GM12878 (cell line): ENCODE measurements around the gene PARD6A. TPM values are rescaled to one million over a fixed set of nuclear protein-coding genes. Genes with fewer than 3 reads are reported as not detected.
A peak's percentile ranks its signal among the peaks of the same experiment; 100 is the strongest.

Source experiments
- BACH1 ChIP-seq: fragments of 450-650 bp; IDR thresholded peaks from 2 replicates; pipeline ENCODE4 v1.6.1; 2017; ENCODE audit warnings: mild to moderate bottlenecking, borderline replicate concordance
- CBFB ChIP-seq: IDR thresholded peaks from 2 replicates; pipeline ENCODE4 v1.6.1; 2016; ENCODE audit warnings: antibody characterized with exemption, low read depth
- CBX3 ChIP-seq: fragments of 200-600 bp; sonication (generic); IDR thresholded peaks from 2 replicates; pipeline ENCODE4 v1.6.1; 2016; ENCODE audit warnings: low read depth, borderline replicate concordance
- CTCF ChIP-seq, 3 experiments: IDR thresholded peaks in 2 of 3; conservative IDR thresholded peaks in 1 of 3; 2 replicates each; pipeline ENCODE4 v1.5.1; 2011; ENCODE audit warnings: low read depth in 3 of 3, low read length in 3 of 3, mild to moderate bottlenecking in 3 of 3, control low read depth in 2 of 3, moderate library complexity in 2 of 3, inconsistent platforms in 1 of 3, mixed read lengths in 1 of 3; ENCODE audit not compliant: control insufficient read depth in 2 of 3, insufficient read depth in 1 of 3; ENCODE audit errors: extremely low read depth in 1 of 3
- FOXM1 ChIP-seq: IDR thresholded peaks from 2 replicates; pipeline ENCODE4 v1.6.1; 2012; ENCODE audit warnings: low read depth, mild to moderate bottlenecking, inconsistent platforms, low read length, moderate library complexity
- HDAC6 ChIP-seq: fragments of 200-600 bp; sonication (generic); IDR thresholded peaks from one replicate; pipeline ENCODE4 v1.8.0; 2017; ENCODE audit warnings: antibody characterized with exemption; ENCODE audit not compliant: unreplicated experiment
- IRF4 ChIP-seq: IDR thresholded peaks from 2 replicates; pipeline ENCODE4 v1.6.1; 2011; ENCODE audit warnings: low read depth, low read length
- JUNB ChIP-seq: IDR thresholded peaks from 2 replicates; pipeline ENCODE4 v1.6.1; 2016; ENCODE audit warnings: antibody characterized with exemption, mild to moderate bottlenecking
- KLF5 ChIP-seq: fragments of 450-650 bp; IDR thresholded peaks from 2 replicates; pipeline ENCODE4 v1.6.1; 2014; ENCODE audit warnings: mild to moderate bottlenecking; ENCODE audit not compliant: partially characterized antibody
- LARP7 ChIP-seq: fragments of 450-650 bp; IDR thresholded peaks from 2 replicates; pipeline ENCODE4 v1.6.1; 2017; ENCODE audit warnings: mild to moderate bottlenecking
- MEF2A ChIP-seq: IDR thresholded peaks from 2 replicates; pipeline ENCODE4 v1.6.1; 2011; ENCODE audit warnings: low read depth, mild to moderate bottlenecking, low read length, moderate library complexity; ENCODE audit not compliant: insufficient read depth
- NBN ChIP-seq: fragments of 450-650 bp; IDR thresholded peaks from 2 replicates; pipeline ENCODE4 v1.6.1; 2016
- NFIC ChIP-seq: IDR thresholded peaks from 2 replicates; pipeline ENCODE4 v1.6.1; 2012; ENCODE audit warnings: low read depth, mild to moderate bottlenecking, inconsistent platforms, low read length, moderate library complexity
- NFYA ChIP-seq: IDR thresholded peaks from 2 replicates; pipeline ENCODE4 v1.6.1; 2011; ENCODE audit warnings: low read depth, mild to moderate bottlenecking, low read length, improper control_type of control experiment, borderline replicate concordance
- NR2C1 ChIP-seq: fragments of 450-650 bp; IDR thresholded peaks from 2 replicates; pipeline ENCODE4 v1.6.1; 2017; ENCODE audit warnings: antibody characterized with exemption, mild to moderate bottlenecking, moderate library complexity
- PAX5 ChIP-seq: IDR thresholded peaks from 2 replicates; pipeline ENCODE4 v1.6.1; 2011; ENCODE audit warnings: low read depth, low read length, borderline replicate concordance
- PRDM15 ChIP-seq: fragments of 450-650 bp; formaldehyde crosslinking; IDR thresholded peaks from 2 replicates; pipeline ENCODE4 v1.4.0; 2020; ENCODE audit warnings: mild to moderate bottlenecking, moderate library complexity
- SKIL ChIP-seq: fragments of 450-650 bp; IDR thresholded peaks from 2 replicates; pipeline ENCODE4 v1.6.1; 2017; ENCODE audit warnings: mild to moderate bottlenecking, low read depth, inconsistent platforms; ENCODE audit not compliant: poor library complexity, severe bottlenecking
- USF2 ChIP-seq: IDR thresholded peaks from 2 replicates; pipeline ENCODE4 v1.6.1; 2011; ENCODE audit warnings: low read depth, low read length, improper control_type of control experiment, borderline replicate concordance
- ZZZ3 ChIP-seq: IDR thresholded peaks from 2 replicates; pipeline ENCODE4 v1.6.1; 2011; ENCODE audit warnings: low read depth; ENCODE audit not compliant: control insufficient read depth, insufficient read length
- polyA plus RNA-seq, 11 experiments: library from polyadenylated mRNA; depleted of rRNA in 4 of 11; unstranded in 6 of 11; stranded (reverse) in 5 of 11; fragments of >200 nt; fragmentation: Nextera tagmentation in 4 of 11; fragmentation: Illumina TruSeq in 1 of 11; extraction: Ambion mirVana in 4 of 11; extraction: Trizol in 1 of 11; gene quantifications; 1 replicate in 1 of 11; 2 replicates in 10 of 11; pipeline versions ENCODE4 v1.2.1 to v1.2.3, GENCODE V29; 2011 to 2016; ENCODE audit warnings: inconsistent platforms in 2 of 11, missing spikeins in 2 of 11, low read depth in 1 of 11
- total RNA-seq, 4 experiments: library from RNA; depleted of rRNA in 3 of 4; stranded (reverse); fragments of >200 nt in 3 of 4; fragmentation: Illumina TruSeq in 1 of 4; extraction: Trizol in 1 of 4; gene quantifications; 2 replicates each; pipeline versions ENCODE4 v1.2.1 to v1.2.3, GENCODE V29; 2013 to 2021

The PARD6A gene
- total and polyA plus RNA-seq, 10 of the 15 experiments (the other 5 are each of a cell fraction or from before 2014, with no cell fraction given) = 0.42 to 10.1 (median 4.4) TPM

GRCh38 chr16:67667817-67668494, 7.2 kb downstream of the PARD6A start (continued):
- TF ChIP-seq CTCF (IDR thresholded peaks at IDR 0.05 in 2 of 3, conservative IDR thresholded peaks at IDR 0.05 in 1 of 3; ENCODE audit: control insufficient read depth in 2 of 3, extremely low read depth in 1 of 3, insufficient read depth in 1 of 3, low read depth in 3 of 3, low read length in 3 of 3) (peak; percentile 91 to 94 (median 92)), NR2C1 (no peak), MEF2A (no peak), NFIC (no peak), KLF5 (peak; percentile 47), JUNB (no peak), HDAC6 (no peak), ZZZ3 (no peak), SKIL (peak; percentile 16), PRDM15 (CRISPR knock-in tag) (no peak), NFYA (no peak), NBN (peak; percentile 56; the same call in 1 of the 2 replicates), PAX5 (no peak), IRF4 (no peak), USF2 (no peak), CBFB (no peak), BACH1 (no peak), LARP7 (0 out of 2 replicates have a peak, but pooled peaks have one; percentile 11), CBX3 (no peak), FOXM1 (no peak)
